22Rv1 (cell line): ENCODE measurements around the gene HIPK3.
"Not testable (repeated sequence)": the region's sequence is repeated elsewhere in the genome, so short reads cannot be mapped to it uniquely, and the experiment has no call there.

ENCODE experiments used
- H3K27ac ChIP-seq: fragments of 450-650 bp; 2 replicates; pipeline ENCODE4 v1.5.1; 2017
- ZFX ChIP-seq: fragments of 450-650 bp; IDR thresholded peaks from 2 replicates; pipeline ENCODE4 v1.6.1; 2017; ENCODE audit warnings: antibody characterized with exemption, borderline replicate concordance
- TF ChIP-seq, protein P1 (sequence below): fragments of 450-650 bp; IDR thresholded peaks from 2 replicates; pipeline ENCODE4 v1.5.1; 2017; ENCODE audit warnings: mild to moderate bottlenecking

The HIPK3 gene

DNA sequence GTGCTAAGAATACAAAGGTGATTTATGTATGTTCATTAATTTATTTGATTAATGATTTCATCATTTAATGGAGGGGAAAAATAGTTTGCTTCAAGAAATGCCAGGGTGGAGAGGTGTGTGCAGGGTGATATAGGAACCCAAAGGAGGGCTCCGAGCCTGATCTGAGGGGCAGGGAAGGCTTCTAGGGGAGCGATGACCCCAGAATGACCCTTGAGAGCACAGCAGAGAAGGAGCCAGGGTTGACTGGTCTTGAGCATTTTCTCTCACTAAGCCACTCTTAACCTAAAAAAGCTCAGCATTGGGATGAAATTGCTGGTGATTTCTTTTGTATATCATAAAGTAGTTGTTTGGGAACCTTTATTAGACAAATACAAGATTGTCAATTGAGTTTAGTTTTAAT, 35.1 kb downstream of the HIPK3 start:
- no peak for TF ChIP-seq ZFX
- TF ChIP-seq, protein P1, sequence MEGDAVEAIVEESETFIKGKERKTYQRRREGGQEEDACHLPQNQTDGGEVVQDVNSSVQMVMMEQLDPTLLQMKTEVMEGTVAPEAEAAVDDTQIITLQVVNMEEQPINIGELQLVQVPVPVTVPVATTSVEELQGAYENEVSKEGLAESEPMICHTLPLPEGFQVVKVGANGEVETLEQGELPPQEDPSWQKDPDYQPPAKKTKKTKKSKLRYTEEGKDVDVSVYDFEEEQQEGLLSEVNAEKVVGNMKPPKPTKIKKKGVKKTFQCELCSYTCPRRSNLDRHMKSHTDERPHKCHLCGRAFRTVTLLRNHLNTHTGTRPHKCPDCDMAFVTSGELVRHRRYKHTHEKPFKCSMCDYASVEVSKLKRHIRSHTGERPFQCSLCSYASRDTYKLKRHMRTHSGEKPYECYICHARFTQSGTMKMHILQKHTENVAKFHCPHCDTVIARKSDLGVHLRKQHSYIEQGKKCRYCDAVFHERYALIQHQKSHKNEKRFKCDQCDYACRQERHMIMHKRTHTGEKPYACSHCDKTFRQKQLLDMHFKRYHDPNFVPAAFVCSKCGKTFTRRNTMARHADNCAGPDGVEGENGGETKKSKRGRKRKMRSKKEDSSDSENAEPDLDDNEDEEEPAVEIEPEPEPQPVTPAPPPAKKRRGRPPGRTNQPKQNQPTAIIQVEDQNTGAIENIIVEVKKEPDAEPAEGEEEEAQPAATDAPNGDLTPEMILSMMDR: no peak
- H3K27ac ChIP-seq: no peak overlapping the region

DNA sequence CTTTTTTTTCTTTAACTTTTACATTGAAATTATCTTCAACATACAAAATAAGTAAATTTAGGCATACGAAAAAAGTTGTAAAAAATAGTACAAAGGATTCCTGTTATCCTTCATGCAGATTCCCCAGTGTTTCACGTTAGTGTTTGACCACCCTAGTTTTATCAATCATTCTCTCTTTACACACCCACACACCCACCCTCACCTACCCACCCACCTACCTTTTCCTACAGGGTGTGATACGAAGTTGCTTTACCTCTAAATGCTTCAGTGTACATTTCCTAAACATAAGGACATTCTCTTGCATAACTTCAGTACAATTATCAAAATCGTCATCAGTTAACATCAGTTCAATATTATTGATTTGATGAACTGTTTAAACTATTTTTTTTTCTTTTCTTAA, 37.0 kb downstream of the HIPK3 start:
- TF ChIP-seq ZFX: no peak
- TF ChIP-seq, protein P1: no peak

GRCh38 chr11:33294797-33295196, 37.6 kb downstream of the HIPK3 start:
- TF ChIP-seq, protein P1: no peak
- H3K27ac ChIP-seq: no peak overlapping the region

More for the DNA sequence above, 37.0 kb downstream of the HIPK3 start:
- H3K27ac ChIP-seq: no peak overlapping the region

- H3K27ac ChIP-seq: no peak overlapping the region
- TF ChIP-seq ZFX: no peak
- TF ChIP-seq, protein P1: no peak
Observed at GRCh38 chr11:33296695-33297094, 39.5 kb downstream of the HIPK3 start.

GRCh38 chr11:33303541-33303940, 46.4 kb downstream of the HIPK3 start:
- no peak overlapping the region for H3K27ac ChIP-seq
- TF ChIP-seq, protein P1: no peak
- no peak for TF ChIP-seq ZFX

- not testable (repeated sequence) for H3K27ac ChIP-seq
Observed at GRCh38 chr11:33306821-33307220, 49.6 kb downstream of the HIPK3 start.

DNA sequence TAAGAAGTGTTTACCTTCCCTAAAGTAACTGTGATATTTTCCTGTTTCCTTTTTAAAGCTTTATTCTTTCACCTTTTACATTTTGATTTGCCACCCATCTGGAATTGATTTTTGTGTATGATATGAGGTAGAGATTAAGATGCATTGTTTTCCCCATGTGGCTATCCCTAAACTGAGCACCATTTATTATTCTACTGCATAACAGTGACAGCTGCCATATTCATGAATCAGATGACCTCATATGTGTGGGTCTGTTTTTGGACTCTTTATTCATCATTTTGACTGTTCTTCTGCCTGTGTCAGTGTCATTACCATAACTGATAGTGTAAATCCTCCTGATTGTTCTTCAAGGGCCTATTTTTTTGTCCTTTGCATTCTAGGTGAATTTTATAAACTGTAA, 50.8 kb downstream of the HIPK3 start:
- H3K27ac ChIP-seq: no peak overlapping the region
- TF ChIP-seq, protein P1: no peak
- TF ChIP-seq ZFX: no peak

DNA sequence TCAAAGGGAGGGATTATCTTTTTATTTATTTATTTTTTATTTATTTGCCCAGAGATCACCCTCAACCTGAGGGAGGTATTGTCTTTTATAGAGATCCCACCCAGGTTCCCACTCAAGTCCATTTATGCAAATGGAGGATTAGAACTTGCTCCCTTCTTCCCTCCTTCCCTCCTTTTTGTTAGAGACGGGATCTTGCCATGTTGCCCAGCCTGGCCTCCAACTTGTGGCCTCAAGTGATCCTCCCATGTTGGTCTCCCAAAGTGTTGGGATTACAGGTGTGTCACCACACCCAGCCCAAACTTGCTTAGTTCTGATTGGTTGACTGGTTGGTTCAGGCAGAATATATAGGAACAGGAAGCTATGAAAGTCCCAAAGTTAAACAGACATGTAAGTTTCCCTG, 51.9 kb downstream of the HIPK3 start:
- H3K27ac ChIP-seq: no peak overlapping the region
- TF ChIP-seq, protein P1: no peak
- no peak for TF ChIP-seq ZFX
